OCI-LY1 (cell line): ENCODE results near the gene YDJC.

Source experiments
- CTCF ChIP-seq: fragments of 200-600 bp; sonication (generic), shearing (Covaris generic); IDR thresholded peaks from 2 replicates; pipeline ENCODE4 v1.5.1; 2017; ENCODE audit warnings: mild to moderate bottlenecking, antibody characterized with exemption, low read length, moderate library complexity, mixed read lengths
- EZH2 ChIP-seq: fragments of 200-600 bp; sonication (generic), shearing (Covaris generic); IDR thresholded peaks from 2 replicates; pipeline ENCODE4 v1.8.0; 2017; ENCODE audit warnings: borderline replicate concordance, mixed run types, mild to moderate bottlenecking, antibody characterized with exemption, low read length, moderate library complexity, mixed read lengths

DNA sequence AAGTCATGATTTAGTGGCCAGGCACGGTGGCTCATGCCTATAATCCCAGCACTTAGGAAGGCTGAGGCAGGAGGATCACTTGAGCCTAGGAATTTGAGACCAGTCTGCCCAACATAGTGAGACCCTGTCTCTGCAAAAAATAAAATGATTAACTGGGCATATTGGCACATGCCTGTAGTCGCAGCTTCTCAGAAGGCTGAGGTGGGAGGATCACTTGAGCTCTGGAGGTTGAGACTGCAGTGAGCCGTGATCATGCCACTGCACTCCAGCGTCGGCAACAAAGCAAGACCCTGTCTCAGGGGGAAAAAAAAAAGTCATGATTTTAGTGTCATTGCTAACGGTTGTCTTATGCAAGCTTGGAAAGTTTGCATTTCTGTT, 50.4 kb downstream of the YDJC start:
- TF ChIP-seq CTCF (no peak), EZH2 (no peak)
